Ramos (cell line): ENCODE results near the gene ASPN.

ENCODE experiments used
- in situ Hi-C: fragments of 300-500 bp; cut with MboI; formaldehyde crosslinking; loops from one replicate; pipeline ENCODE4 v1.14.3; 2022; ENCODE audit warnings: low sequenced_read_pairs; ENCODE audit not compliant: unreplicated experiment

Gene ASPN

DNA sequence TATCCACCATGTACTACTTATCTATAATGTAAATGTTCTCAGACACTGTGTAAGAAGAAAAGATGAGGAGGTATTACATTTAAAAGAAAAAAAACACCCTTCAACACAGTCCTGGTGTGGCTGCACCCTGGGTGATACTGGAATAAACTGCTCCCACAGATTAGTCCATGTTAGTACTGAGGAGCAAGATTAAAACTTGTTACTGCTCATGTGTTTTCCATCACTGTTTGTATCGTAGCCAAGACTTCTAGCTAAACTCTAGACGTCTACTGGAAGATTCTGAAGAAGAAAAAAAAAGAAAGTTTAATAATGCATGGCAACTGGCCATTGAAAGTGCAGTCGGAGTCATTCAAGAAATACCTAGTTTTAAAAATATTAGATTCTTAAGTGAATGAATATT is at the start of gene ASPN:
Gene ASPN (minus strand): TSS at position 178 of the 400 bp plus-strand sequence.
- in situ Hi-C loops: no loop called here

DNA sequence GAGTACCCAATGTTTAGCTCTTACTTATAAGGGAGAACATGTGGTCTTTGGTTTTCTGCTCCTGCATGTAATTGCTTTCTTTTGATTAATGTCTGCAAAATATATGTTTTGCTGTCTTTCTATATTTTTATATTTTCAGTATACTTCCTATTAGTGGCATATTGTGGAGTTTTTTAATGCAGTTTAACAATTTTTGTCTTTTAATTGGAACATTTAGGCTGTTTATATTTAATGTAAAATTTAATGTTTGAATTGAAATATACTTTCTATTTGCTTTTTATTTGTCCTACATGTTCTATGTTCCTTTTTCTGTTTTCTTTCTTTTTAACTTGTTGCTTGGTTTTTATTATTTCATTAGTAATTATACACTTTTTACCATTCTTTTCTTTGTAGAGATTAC is 48.6 kb upstream of the ASPN start:
- in situ Hi-C loops: no loop called here

DNA sequence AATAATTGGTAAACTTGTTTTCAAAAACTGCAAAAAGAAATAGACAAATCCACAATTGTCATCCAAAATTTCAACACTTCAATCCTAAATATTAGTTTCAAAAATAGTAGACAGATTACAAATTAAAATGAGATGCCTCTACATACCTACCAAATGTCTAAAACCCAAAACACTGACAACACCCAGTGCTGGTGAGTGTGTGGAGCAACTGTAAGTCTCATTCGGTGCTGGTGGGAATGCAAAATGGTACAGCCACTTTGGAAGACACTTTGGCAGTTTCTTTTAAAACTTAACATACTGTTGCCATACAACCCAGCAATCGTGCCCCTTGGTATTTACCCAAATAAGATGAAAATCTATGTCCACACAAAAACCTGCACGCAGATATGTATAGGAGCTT is 46.8 kb upstream of the ASPN start:
- in situ Hi-C loops: no loop called here

DNA sequence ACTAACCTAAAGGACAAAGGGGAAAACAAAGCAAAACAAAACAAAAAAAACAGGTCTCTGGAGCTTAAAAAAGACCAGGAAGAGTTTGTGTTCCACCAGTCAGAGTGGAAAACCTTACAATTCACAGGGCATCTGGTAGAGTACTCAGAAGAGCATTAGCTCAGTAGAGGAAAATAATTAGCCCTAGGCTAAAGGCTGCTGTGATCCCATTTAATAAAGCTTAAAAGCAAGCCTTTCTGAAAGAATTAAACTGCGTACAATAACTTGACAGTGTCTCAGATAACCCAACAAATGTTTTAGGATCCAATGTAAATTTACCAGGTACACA is 46.2 kb upstream of the ASPN start:
- in situ Hi-C loops: no loop called here

DNA sequence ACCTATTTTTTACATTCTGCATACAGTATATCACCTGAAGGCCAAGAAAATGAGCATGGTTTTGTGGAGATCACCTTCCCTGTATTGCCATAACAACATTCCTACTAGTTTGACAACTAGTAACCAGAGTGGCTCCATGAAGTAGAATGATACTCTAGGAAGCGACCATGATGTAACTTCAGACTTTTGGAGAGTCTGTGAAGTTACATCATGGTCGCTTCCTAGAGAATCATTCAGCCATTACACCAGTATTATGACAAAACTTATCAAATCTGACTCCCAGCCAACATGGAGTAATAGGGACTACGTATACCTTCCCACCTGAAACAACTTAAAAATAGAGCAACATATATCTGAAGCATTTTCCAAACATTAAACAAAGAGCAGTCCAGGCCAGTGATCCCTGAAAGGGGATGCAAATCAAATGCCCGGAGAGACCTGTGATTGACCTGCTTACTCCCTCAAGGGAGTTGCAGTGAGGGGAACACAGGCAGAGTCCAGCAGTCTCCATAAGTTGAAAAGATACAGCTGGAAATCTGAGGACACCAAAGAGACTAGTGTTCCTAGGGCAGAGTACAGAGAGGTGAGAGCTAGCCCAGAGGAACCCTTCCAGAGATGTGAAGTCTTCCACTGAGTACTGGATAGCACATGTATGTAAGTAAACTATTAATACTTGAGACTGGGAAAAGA is 45.7 kb upstream of the ASPN start:
- in situ Hi-C loops: no loop called here

DNA sequence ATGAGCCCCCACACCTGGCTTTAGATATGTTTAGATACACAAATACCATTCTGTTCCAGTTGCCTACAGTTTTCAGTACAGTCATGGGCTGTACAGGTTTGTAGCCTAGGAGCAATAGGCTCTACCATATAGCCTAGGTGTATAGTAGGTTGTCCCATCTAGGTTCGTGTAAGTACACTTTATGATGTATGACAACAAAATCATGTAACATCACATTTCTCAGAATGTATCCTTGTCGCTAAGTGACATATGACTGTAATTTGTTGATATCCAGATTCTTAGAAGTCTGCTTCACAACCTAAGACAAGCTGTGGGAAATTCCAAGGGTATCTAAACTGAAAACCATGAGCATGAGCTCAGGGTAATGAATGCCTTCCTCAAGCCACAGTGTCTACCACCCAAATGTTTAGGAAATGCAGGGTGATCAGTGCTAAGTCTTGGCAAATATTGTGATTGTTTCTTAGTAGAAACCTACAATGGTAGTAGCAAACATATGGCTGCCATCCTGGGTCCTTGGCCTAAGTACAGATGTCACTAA is 45.1 kb upstream of the ASPN start:
- in situ Hi-C loops: no loop called here

DNA sequence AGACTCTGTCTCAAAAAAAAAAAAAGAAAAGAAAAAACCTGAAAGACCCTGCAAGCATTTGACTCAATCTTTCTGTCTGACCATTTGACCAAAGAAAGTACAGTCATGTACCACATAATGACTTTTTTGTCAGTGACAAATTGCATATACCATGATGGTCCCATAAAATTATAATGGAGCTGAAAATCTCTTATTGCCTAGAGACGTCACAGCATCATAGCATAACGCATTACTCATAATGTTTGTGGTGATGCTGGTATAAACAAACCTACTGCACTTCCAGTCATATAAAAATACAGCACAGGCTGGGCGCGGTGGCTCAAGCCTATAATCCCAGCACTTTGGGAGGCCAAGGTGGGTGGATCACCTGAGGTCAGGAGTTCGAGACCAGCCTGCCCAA is 43.0 kb upstream of the ASPN start:
- in situ Hi-C loops: no loop called here

DNA sequence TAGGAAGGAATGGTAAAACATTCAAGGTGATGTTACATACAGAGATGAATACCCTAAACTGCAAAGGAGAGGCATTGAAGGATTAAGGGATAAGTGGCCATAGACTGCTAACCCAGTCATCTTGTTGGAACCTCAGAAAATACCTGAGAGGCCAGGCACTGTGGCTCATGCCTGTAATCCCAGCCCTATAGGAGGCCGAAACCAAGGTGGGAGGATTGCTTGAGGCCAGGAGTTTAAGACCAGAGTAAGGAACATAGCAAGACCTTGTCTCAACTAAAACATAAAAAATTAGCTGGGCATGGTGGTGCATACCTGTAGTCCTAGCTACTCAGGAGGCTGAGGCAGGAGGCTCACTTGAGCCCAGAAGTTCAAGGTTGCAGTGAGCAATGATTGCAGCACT is 42.6 kb upstream of the ASPN start:
- in situ Hi-C loops: no loop called here

DNA sequence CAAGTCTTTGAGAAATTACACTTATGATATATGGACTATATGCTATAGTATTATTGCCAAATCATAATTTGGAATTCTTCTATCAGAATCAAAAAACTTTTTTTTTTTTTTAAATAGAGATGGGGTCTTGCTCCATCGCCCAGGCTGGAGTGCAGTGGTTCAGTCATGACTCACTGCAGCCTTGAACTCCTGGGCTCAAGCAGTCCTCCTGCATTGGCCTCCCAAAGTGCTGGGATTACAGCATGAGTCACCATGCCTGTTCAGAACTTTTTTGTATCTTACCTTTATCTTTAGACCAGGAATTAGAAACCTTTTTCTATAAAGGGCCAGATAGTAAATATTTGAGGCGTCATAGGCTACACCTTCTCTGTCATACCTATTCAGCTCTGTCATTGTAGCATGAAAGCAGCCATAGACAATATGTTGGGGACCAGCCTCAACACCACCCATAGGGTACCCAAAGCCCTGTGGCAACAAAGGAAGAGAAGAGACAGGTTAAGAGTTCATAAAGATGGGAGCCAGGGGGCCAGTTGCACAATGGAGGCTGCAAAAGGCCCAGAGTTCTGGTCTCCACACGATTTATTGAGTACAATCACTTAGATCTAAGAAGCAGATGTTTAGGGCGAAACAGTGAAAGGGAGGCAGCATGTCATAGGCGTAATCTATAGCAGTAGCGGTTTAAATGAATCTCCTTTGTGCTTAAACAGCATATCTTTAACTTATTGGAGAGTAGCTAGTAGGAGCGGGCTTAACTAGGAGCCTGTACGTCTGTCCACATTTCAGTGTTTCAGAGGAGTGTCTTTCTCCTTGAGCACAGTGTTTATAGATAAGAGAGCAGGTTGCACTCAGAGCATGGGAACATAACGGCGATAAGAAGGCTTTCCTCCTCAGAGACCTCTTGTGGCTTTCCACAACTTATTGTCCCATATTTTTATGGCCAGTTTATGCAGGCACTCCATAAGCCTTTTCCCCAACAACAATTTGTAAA is 41.0 kb upstream of the ASPN start:
- in situ Hi-C loops: no loop called here

DNA sequence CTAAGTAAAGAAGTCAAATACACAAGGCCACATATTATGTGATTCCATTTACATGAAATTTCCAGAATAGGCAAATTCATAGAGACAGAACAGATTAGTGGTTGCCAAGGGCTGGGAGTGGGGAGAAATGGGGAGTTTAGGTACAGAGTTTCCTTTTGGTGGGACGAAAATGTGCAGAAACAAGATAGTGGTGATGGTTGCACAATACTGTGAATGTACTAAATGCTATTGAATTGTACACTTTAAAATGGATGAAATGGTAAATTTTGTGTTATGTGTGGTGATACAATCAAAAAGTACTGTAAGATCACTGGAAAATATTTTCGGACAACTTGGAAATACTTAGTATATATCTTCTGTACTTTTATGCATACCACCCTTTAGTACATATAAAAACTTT is 38.5 kb upstream of the ASPN start:
- in situ Hi-C loops: no loop called here

DNA sequence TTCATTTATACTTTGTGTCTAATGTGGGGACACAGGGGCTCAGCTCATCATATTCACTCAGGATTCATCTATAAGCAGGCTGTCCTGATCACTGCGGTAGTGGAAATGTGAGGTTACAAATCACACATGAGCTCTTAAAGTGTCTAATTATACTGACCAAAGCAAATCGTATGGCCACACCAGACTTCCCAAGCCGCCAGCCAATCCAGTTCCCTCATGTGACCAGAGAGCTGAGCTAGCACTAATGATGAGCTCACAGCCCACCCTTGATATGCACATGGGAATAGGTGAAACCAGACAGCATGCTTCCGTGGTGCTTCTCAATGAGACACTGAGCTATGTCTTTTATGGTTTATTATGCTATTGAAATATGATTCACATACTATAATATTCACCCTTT is 35.9 kb upstream of the ASPN start:
- in situ Hi-C loops: no loop called here

DNA sequence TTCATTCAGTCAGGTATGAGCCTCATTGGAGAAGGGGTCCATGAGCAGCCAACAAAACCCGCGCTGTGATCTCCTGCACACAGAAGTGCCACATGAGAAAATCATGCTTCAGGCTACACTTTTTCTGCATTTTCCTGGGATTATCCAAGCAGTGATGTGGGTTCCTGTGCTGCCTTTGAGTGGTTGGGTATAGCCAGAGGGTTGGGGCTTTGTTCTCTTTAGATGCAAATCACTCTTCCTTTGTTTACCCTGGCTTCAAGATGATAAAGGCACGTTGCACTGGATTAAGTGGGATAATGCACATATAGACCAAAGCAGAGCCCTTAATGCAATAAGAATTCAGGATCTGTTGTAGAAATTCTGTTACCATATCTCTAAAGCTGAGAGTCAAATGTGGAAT is 34.7 kb upstream of the ASPN start:
- in situ Hi-C loops: no loop called here

DNA sequence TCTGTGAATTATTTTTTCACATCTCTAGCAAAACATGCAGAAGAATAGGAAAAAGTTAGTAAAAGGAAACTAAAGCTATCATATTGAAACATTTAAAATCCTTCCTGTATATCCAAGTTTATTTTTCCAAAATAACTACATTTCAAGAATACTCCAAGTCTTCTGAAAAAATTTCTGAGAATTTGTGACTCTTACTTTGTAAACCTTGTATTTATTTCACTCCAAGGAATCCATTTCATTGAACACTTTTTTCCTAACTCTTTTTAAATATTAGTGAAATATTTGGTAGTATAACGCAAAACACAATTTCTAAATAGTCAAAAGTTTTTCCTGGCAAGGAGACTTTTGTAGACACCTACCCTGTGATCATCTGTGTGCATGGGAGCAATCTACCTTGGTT is 34.2 kb upstream of the ASPN start:
- in situ Hi-C loops: no loop called here

DNA sequence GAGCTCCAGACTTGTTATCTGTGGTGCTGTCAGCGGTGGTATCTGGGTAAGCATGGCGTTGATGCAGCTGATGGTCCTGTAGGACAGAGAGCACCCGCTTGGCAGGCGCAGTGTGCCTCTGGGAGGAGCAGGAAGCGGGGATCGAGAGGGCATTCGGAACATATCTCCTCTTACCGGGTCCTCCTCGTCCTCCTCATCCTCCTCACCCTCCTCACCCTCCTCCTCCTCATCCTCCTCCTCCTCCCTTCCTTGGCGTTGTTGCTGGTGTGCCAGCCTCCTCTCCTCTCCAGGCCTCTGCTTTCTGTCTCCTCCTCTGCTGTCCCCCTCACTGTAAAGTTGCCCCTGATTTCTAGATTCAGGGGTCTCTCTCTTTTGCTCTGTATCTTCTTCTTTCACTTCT is 32.3 kb upstream of the ASPN start:
- in situ Hi-C loops: no loop called here

DNA sequence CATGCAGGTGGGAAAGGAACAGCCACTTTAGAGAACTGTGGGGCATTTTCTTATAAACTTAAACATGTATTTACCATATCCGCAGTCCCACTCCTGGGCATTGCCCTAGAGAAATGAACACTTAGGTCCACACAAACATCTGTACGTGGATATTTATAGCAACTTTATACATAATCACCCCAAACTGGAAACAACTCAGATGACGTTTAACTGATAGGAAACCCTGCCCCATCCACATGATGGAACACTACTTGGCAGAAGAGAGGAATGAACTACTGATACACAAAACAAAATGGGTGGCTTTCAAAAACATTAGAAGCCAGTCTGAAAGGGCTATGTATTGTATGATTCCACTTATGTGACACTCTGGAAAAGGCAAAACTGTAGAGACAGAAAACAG is 31.0 kb upstream of the ASPN start:
- in situ Hi-C loops: no loop called here

DNA sequence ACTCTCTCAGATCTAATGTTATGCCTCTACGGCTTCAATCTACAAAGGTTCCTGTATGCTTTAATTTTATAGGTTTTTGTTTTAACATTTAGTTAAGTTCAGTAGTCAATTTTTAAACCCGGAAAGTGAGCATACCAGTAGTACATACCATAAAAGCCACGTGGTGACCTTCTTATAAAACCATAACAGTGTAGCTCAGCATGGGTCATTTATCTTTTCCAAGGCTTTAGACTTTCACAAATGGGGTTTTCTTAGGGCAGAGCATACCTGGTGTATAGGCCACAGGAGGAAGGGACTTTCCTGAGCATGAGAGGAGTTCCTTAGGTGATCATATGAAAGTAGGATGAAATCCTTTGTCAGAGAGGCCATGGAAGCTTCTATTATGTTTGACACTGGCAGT is 30.3 kb upstream of the ASPN start:
- in situ Hi-C loops: no loop called here

DNA sequence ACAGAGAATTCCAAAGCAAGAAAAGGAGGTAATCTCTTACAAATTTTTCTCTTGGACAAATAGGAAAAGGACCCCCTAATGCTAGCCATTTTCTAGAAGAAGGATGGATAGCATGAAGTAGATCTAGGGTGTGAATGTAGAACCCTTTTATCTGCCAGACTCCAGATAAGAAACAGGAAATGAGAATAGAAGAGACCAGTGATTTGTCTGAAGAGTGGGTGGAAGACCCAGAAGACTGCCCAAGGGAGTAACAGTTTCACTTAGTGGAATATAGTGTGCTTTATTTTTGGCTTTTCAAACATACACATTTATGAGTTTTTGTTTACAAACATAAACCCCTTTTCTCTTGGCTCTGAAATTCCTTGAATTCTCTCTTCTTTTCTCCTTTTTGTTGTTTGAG is 28.4 kb upstream of the ASPN start:
- in situ Hi-C loops: no loop called here

DNA sequence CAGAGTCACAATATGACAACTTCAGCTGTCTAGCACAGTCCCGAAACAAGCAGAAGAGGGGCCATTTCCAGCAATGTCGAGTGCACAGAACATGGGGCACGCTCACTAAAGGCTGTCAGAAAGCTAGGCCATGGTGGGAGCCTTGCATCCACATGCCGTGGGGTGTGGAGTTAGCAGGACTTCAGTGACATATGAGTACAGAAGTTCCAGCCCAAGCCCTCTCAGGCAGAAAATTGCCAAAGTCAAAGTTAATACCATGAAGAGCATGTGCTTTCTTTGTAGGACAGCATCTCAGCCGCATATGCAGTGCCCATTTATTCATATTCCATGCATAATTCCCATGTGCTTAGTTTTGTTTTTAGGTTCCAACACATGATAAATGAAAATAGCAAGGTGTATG is 26.7 kb upstream of the ASPN start:
- in situ Hi-C loops: no loop called here

DNA sequence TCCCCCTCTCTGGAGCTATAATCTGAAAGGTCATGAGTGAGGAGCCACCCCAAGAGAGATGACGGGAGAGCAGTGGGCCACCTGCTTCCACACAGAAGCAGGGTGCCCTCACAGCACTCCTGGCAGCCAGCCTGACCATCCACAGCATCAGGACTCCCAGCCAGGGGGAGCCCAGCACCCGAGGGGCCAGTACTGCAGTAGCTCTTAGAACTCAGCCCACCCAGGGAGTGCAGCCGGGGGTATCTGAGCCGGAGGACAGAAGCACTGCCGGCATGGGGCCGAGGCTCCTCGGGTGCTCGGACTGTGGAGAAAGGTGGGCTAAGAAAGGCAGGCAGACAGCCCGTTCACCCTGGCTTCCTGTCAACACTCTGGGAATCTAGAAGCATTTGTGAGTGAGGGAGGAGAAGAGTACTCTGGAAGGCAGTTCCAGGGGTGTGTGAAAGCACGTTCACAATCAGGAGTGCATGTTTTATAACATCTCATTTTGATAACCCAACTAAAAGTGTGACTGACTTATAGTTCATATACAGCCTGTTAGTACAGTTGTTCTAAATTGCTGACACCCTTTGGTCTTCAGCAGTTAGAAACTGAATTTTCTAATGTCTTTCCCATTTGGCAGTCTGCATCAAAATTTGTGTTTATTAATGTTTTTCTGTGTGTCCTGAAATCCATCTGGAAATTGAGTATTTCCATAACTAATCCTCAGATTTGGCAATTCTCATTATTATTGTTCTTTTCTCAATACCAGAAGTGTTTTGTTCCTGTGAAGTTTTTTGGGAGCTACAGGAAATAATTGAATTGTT is 25.9 kb upstream of the ASPN start:
- in situ Hi-C loops: no loop called here

DNA sequence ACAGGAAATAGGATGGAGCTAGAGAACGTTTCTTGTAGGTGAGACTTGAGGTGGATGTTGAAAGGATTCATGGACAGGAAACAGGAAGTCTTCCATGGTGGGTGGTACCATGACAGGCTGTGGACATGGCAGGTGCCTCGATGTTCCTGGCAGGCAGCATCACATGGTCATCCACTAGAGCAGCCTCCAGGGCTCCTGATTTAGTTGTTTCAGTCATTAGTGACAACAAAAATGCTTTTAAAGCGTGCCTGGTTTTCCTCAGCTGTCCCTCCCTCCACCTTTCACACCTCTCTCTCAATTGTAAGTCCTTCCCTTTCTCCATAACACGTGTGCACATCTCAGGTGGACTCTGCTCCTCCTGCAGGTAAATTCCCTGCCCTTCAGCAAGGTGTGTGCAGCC is 25.2 kb upstream of the ASPN start:
- in situ Hi-C loops: no loop called here

DNA sequence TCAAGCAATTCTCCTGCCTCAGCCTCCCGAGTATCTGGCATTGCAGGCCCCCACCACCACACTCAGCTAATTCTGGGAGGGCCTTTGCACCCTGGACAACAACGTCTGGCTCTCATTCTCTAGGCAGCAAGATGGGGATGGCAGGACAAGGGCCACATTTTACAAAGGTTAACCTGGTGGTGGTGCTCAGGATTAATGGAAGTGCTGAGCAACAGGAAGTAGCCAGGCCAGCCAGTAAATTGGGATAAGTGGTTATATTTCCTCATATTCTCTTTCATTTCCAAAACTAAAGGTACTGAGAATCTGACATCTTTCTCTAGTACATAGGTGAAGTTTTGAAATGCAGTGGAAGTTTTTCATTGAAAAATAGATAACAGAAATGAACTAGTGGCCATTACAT is 24.7 kb upstream of the ASPN start:
- in situ Hi-C loops: no loop called here
